Ishikawa (cell line): ENCODE data around the gene ZNF579.

Experiments used
- CREB1 ChIP-seq: IDR thresholded peaks from 2 replicates; pipeline ENCODE4 v1.6.1; 2012; ENCODE audit warnings: low read depth
- EP300 ChIP-seq: IDR thresholded peaks from 2 replicates; pipeline ENCODE4 v1.6.1; 2012; ENCODE audit warnings: borderline replicate concordance
- FOXM1 ChIP-seq: IDR thresholded peaks from 2 replicates; pipeline ENCODE4 v1.6.1; 2012; ENCODE audit warnings: low read depth, borderline replicate concordance
- NFIC ChIP-seq: IDR thresholded peaks from 2 replicates; pipeline ENCODE4 v1.6.1; 2012
- TEAD4 ChIP-seq: IDR thresholded peaks from 2 replicates; pipeline ENCODE4 v1.6.1; 2012
- TF ChIP-seq, protein P1 (sequence below): IDR thresholded peaks from 2 replicates; pipeline ENCODE4 v1.6.1; 2012; ENCODE audit warnings: low read depth, mild to moderate bottlenecking
- TF ChIP-seq, protein P2 (sequence below): IDR thresholded peaks from 2 replicates; pipeline ENCODE4 v1.6.1; 2012

DNA sequence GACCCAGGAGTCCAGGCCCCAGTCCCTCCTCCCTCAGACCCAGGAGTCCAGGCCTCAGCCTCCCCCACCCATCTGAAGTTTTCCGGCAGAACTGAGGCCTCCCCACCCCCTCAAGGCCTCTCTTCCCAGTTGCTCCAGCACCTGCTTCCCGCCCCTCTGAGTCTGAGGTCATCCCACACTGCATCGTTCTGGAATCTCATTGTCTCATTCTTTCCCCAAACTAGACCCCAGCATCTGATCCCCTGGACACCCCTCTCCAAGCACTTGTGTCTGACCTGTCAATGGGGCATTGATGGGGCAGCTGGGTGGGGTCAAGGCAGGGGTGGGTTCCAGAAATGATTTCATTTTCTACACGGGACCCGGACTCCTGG lies 42.9 kb downstream of the ZNF579 start:
- no peak for TF ChIP-seq CREB1
- no peak for TF ChIP-seq TEAD4
- TF ChIP-seq, protein P1, sequence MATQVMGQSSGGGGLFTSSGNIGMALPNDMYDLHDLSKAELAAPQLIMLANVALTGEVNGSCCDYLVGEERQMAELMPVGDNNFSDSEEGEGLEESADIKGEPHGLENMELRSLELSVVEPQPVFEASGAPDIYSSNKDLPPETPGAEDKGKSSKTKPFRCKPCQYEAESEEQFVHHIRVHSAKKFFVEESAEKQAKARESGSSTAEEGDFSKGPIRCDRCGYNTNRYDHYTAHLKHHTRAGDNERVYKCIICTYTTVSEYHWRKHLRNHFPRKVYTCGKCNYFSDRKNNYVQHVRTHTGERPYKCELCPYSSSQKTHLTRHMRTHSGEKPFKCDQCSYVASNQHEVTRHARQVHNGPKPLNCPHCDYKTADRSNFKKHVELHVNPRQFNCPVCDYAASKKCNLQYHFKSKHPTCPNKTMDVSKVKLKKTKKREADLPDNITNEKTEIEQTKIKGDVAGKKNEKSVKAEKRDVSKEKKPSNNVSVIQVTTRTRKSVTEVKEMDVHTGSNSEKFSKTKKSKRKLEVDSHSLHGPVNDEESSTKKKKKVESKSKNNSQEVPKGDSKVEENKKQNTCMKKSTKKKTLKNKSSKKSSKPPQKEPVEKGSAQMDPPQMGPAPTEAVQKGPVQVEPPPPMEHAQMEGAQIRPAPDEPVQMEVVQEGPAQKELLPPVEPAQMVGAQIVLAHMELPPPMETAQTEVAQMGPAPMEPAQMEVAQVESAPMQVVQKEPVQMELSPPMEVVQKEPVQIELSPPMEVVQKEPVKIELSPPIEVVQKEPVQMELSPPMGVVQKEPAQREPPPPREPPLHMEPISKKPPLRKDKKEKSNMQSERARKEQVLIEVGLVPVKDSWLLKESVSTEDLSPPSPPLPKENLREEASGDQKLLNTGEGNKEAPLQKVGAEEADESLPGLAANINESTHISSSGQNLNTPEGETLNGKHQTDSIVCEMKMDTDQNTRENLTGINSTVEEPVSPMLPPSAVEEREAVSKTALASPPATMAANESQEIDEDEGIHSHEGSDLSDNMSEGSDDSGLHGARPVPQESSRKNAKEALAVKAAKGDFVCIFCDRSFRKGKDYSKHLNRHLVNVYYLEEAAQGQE, result no peak
- TF ChIP-seq EP300, result no peak
- no peak for TF ChIP-seq FOXM1
- TF ChIP-seq, protein P2, sequence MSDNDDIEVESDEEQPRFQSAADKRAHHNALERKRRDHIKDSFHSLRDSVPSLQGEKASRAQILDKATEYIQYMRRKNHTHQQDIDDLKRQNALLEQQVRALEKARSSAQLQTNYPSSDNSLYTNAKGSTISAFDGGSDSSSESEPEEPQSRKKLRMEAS, result no peak
- no peak for TF ChIP-seq NFIC
